HepG2 (cell line): ENCODE data around the gene PRR14. TPM values are rescaled to one million over a fixed set of nuclear protein-coding genes. Genes with fewer than 3 reads are reported as not detected.
A peak's percentile ranks its signal among the peaks of the same experiment; 100 is the strongest.

Experiments used
- ATAC-seq: fragments of 200-7000 bp; cut with Tn5 transposase; 3 replicates; pipeline ENCODE4 v1.9.1; 2020; ENCODE audit warnings: mild to moderate bottlenecking, moderate library complexity
- BruUV-seq: library from RNA; stranded (reverse); fragments of 400-500 nt; replicated peaks from 2 replicates; lab custom pipeline; 2021; lab: Mats Ljungman, UMichigan
- CTCF ChIA-PET: fragments of 300-600 bp; formaldehyde crosslinking; extraction: SDS; loops from one replicate; lab custom pipeline; 2021; ENCODE audit warnings: low total read pairs, inconsistent platforms, low intra/inter-chr PET ratio; lab: Yijun Ruan, JAX
- POLR2A ChIA-PET: fragments of 350-600 bp; sonication (Branson Sonifier 250); formaldehyde crosslinking; loops from one replicate; lab custom pipeline; 2020; ENCODE audit warnings: antibody characterized with exemption, inconsistent platforms; lab: Yijun Ruan, JAX
- DNase-seq: peaks from one replicate; pipeline ENCODE4 v3.0.0-alpha.2; 2015; ENCODE audit warnings: low spot score
- FAIRE-seq: peaks from 3 replicates; lab custom pipeline; 2011; peaks lifted over from hg19 to GRCh38; lab: Jason Lieb, UNC
- H2AFZ ChIP-seq: one replicate; pipeline ENCODE4 v1.6.1; 2011; ENCODE audit warnings: low read length, inconsistent platforms
- H3K27ac ChIP-seq: fragments of 300-600 bp; 3 replicates; pipeline ENCODE4 v1.8.0; 2011; ENCODE audit warnings: mixed run types, mild to moderate bottlenecking, mixed read lengths, low read length, inconsistent platforms; ENCODE audit not compliant: insufficient read depth; ENCODE audit errors: extremely low read length
- H3K27me3 ChIP-seq, 2 experiments: fragments of 200-600 bp in 1 of 2; 2 replicates in 1 of 2; 3 replicates in 1 of 2; pipeline versions ENCODE4 v1.6.0 to v1.8.0; 2011; ENCODE audit warnings: low read length in 2 of 2, mild to moderate bottlenecking in 2 of 2, moderate library complexity in 2 of 2, inconsistent platforms in 1 of 2; ENCODE audit not compliant: insufficient read depth in 2 of 2, control insufficient read depth in 1 of 2
- H3K36me3 ChIP-seq, 2 experiments: fragments of 200-600 bp in 1 of 2; replicated peaks in 1 of 2; 2 replicates in 1 of 2; 3 replicates in 1 of 2; pipeline versions ENCODE4 v1.5.1 to v1.8.0; 2011; ENCODE audit warnings: low read length in 2 of 2, inconsistent platforms in 1 of 2; ENCODE audit not compliant: insufficient read depth in 2 of 2, control insufficient read depth in 1 of 2
- H3K4me1 ChIP-seq: 2 replicates; pipeline ENCODE4 v1.5.1; 2012; ENCODE audit warnings: low read length, inconsistent platforms; ENCODE audit not compliant: insufficient read depth
- H3K4me2 ChIP-seq: 2 replicates; pipeline ENCODE4 v1.6.0; 2011; ENCODE audit warnings: low read depth, low read length, inconsistent platforms
- H3K4me3 ChIP-seq, 3 experiments: fragments of 200-600 bp in 1 of 3; sonication (generic), shearing (Covaris generic) in 1 of 3; replicated peaks in 1 of 3; 2 replicates each; pipeline ENCODE4 v1.5.1; 2011 to 2016; ENCODE audit warnings: low read length in 3 of 3, inconsistent platforms in 2 of 3, low read depth in 2 of 3, mild to moderate bottlenecking in 2 of 3, control low read depth in 1 of 3, mixed read lengths in 1 of 3; ENCODE audit not compliant: insufficient read depth in 1 of 3
- H3K79me2 ChIP-seq: one replicate; pipeline ENCODE4 v1.6.1; 2011; ENCODE audit warnings: low read length, inconsistent platforms; ENCODE audit not compliant: insufficient read depth
- H3K9ac ChIP-seq: 2 replicates; pipeline ENCODE4 v1.6.0; 2011; ENCODE audit warnings: mild to moderate bottlenecking, low read depth, low read length, inconsistent platforms; ENCODE audit not compliant: insufficient read depth
- H3K9me3 ChIP-seq: 2 replicates; pipeline ENCODE4 v1.5.1; 2012; ENCODE audit warnings: mild to moderate bottlenecking, low read length
- H4K20me1 ChIP-seq: 2 replicates; pipeline ENCODE4 v1.6.0; 2011; ENCODE audit warnings: inconsistent platforms, mild to moderate bottlenecking, low read length, moderate library complexity; ENCODE audit not compliant: insufficient read depth
- ATF2 ChIP-seq: sonication (generic); formaldehyde crosslinking; IDR thresholded peaks from 2 replicates; pipeline ENCODE4 v1.4.0; 2020; ENCODE audit warnings: missing genetic modification reagents
- ELF1 ChIP-seq: sonication (generic); formaldehyde crosslinking; IDR thresholded peaks from 2 replicates; pipeline ENCODE4 v1.4.0; 2020; ENCODE audit warnings: missing genetic modification reagents
- GABPB1 ChIP-seq: IDR thresholded peaks from 2 replicates; pipeline ENCODE4 v1.6.1; 2016; ENCODE audit warnings: mild to moderate bottlenecking, missing genetic modification reagents, moderate library complexity, missing compliant biosample characterization
- KDM6A ChIP-seq: IDR thresholded peaks from 2 replicates; pipeline ENCODE4 v1.6.1; 2016; ENCODE audit warnings: low read depth
- THAP11 ChIP-seq: IDR thresholded peaks from 2 replicates; pipeline ENCODE4 v1.6.1; 2016; ENCODE audit warnings: missing biosample characterization, missing genetic modification reagents
- ZNF101 ChIP-seq: sonication (generic); formaldehyde crosslinking; IDR thresholded peaks from 2 replicates; pipeline ENCODE4 v1.4.0; 2020; ENCODE audit warnings: mild to moderate bottlenecking, low read depth, missing genetic modification reagents, borderline replicate concordance
- ZNF121 ChIP-seq: sonication (generic); formaldehyde crosslinking; IDR thresholded peaks from 2 replicates; pipeline ENCODE4 v1.5.0; 2020; ENCODE audit warnings: mild to moderate bottlenecking, missing genetic modification reagents
- WGBS: methylation state at CpG from one replicate; pipeline ENCODE4 v1.1.6; 2017; ENCODE audit warnings: low lambda C conversion rate; 5-methylcytosine and 5-hydroxymethylcytosine counted together
- in situ Hi-C: cut with HindIII; loops from 2 replicates; pipeline ENCODE4 v1.10.0; 2017; ENCODE audit warnings: low pct_unique_long_range_greater_than_20kb; ENCODE audit not compliant: extremely low pct_ligation_motif_present
- intact Hi-C: fragments of 100-400 bp; cut with micrococcal nuclease; formaldehyde crosslinking; loops from one replicate; pipeline ENCODE4 v1.10.0; 2022; ENCODE audit not compliant: unreplicated experiment
- polyA plus RNA-seq, 8 experiments: library from polyadenylated mRNA; depleted of rRNA in 3 of 8; stranded (reverse) in 7 of 8; unstranded in 1 of 8; fragments of >200 nt; fragmentation: Illumina TruSeq in 4 of 8; extraction: Trizol in 4 of 8; gene quantifications; 2 replicates each; pipeline versions ENCODE4 v1.2.1 to v1.2.3, GENCODE V29; 2011 to 2016; ENCODE audit warnings: low read depth in 4 of 8, missing spikeins in 1 of 8, mixed read lengths in 1 of 8; ENCODE audit not compliant: insufficient read depth in 1 of 8
- total RNA-seq, 5 experiments: library from RNA; depleted of rRNA; stranded (reverse); fragments of >200 nt; fragmentation: Illumina TruSeq; extraction: Trizol; gene quantifications; 2 replicates each; pipeline ENCODE4 v1.2.3, GENCODE V29; 2016; ENCODE audit warnings: low read depth in 1 of 5
- TF ChIP-seq, protein P1 (sequence below), 2 experiments: sonication (generic) in 1 of 2; formaldehyde crosslinking in 1 of 2; IDR thresholded peaks; 2 replicates each; pipeline versions ENCODE4 v1.4.0 to v1.6.1; 2018 to 2020; ENCODE audit warnings: missing genetic modification reagents in 2 of 2, borderline replicate concordance in 1 of 2, low read depth in 1 of 2, mild to moderate bottlenecking in 1 of 2, missing biosample characterization in 1 of 2
- TF ChIP-seq, protein P2 (sequence below): sonication (generic); formaldehyde crosslinking; IDR thresholded peaks from 2 replicates; pipeline ENCODE4 v1.4.0; 2020; ENCODE audit warnings: mild to moderate bottlenecking, missing genetic modification reagents

The PRR14 gene
- total and polyA plus RNA-seq, 2 of the 13 experiments (the other 11 are each of a cell fraction or from before 2014, with no cell fraction given), result 8.4 to 11.0 TPM

- TF ChIP-seq, protein P1, sequence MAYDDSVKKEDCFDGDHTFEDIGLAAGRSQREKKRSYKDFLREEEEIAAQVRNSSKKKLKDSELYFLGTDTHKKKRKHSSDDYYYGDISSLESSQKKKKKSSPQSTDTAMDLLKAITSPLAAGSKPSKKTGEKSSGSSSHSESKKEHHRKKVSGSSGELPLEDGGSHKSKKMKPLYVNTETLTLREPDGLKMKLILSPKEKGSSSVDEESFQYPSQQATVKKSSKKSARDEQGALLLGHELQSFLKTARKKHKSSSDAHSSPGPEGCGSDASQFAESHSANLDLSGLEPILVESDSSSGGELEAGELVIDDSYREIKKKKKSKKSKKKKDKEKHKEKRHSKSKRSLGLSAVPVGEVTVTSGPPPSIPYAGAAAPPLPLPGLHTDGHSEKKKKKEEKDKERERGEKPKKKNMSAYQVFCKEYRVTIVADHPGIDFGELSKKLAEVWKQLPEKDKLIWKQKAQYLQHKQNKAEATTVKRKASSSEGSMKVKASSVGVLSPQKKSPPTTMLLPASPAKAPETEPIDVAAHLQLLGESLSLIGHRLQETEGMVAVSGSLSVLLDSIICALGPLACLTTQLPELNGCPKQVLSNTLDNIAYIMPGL (CRISPR knock-in tag; IDR thresholded peaks at IDR 0.05; ENCODE audit: borderline replicate concordance in 1 of 2, low read depth in 1 of 2), result peak in 1 of 2 experiments; percentile 36; a peak in 2 of 4 replicates
- 0 out of 2 replicates have a peak, but pooled peaks have one; percentile 26 for TF ChIP-seq ATF2 (CRISPR knock-in tag)
- TF ChIP-seq ZNF101 (CRISPR knock-in tag), result no peak
- TF ChIP-seq, protein P2, sequence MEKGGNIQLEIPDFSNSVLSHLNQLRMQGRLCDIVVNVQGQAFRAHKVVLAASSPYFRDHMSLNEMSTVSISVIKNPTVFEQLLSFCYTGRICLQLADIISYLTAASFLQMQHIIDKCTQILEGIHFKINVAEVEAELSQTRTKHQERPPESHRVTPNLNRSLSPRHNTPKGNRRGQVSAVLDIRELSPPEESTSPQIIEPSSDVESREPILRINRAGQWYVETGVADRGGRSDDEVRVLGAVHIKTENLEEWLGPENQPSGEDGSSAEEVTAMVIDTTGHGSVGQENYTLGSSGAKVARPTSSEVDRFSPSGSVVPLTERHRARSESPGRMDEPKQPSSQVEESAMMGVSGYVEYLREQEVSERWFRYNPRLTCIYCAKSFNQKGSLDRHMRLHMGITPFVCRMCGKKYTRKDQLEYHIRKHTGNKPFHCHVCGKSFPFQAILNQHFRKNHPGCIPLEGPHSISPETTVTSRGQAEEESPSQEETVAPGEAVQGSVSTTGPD (CRISPR knock-in tag), result no peak
- TF ChIP-seq KDM6A (CRISPR knock-in tag), result no peak
- 0 out of 2 replicates have a peak, but pooled peaks have one; percentile 18 for TF ChIP-seq THAP11 (CRISPR knock-in tag)
Observed at GRCh38 chr16:30637944-30638343, 12.8 kb upstream of the PRR14 start (continued).

- Histone ChIP-seq H3K4me1 (peaks cover 29% of the 10 kb centered on the region), H3K9ac (no peak overlapping the region)
- intact Hi-C loops, result no loop called here
- FAIRE-seq, result no peak
- peak; percentile 91 for TF ChIP-seq ZNF121 (CRISPR knock-in tag)
- TF ChIP-seq ELF1 (CRISPR knock-in tag), result no peak
- no peak for TF ChIP-seq GABPB1
- TF ChIP-seq, all 625 proteins: peak for 1
- CTCF ChIA-PET, result no interaction called here
- no peaks in the 10 kb centered on the region for H3K27me3 ChIP-seq
- H3K9me3 ChIP-seq, result no peaks in the 10 kb centered on the region
- no peak overlapping the region for H3K27ac ChIP-seq
- WGBS, result 18% methylated on average over 3 of the region's 3 CpGs
- H3K4me3 ChIP-seq, result no peak overlapping the region
- no peak overlapping the region for H2AFZ ChIP-seq
- DNase-seq (no peak), ATAC-seq (no peak)
- BruUV-seq, result no TSS peak
- H3K36me3 ChIP-seq, result no peaks in the 10 kb centered on the region
- in situ Hi-C loops, result loop anchor here (25.0 kb wide), 1 partner anchor 554 kb away; the partner anchor contains the start of genes PPP4C, TBX6 and YPEL3
- POLR2A ChIA-PET, result interaction anchor here (0.8 to 1.1 kb wide), 2 partner anchors 9 to 550 kb away, joined by 3 read pairs; partner anchors contain the start of genes PRR14 and TBX6
- no peaks in the 10 kb centered on the region for H3K79me2 ChIP-seq
- H4K20me1 ChIP-seq, result no peaks in the 10 kb centered on the region
- no peak overlapping the region for H3K4me2 ChIP-seq
Observed at GRCh38 chr16:30641378-30641982, 9.3 kb upstream of the PRR14 start.
